ENCODE measurements around the gene FAM177B. TPM values are rescaled to one million over a fixed set of nuclear protein-coding genes. Genes with fewer than 3 reads are reported as not detected.

Gene FAM177B
- total RNA-seq, 4 donors from 2014 or later: 1.0 to 22.7 TPM; not detected in 2

DNA sequence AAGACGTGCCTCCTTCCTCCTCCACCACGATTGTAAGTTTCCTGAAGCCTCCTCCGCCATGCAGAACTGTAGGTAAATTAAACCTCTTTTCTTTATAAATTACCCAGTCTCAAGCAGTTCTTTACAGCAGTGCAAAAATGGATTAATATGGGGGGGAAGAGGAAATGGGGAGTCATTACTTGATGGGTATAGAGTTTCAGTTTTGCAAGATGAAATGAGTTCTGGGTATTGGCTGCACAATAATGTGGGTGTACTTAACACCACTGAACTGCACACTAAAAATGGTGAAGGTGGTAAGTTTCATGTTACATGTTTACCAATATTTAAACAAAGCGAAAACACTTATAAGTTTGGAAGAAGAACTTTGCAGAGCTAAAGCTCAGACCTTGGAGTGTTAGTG, 53.5 kb downstream of the FAM177B start:
- 82 to 90% methylated on average over 4 of the region's 4 CpGs for WGBS, 2 donors

DNA sequence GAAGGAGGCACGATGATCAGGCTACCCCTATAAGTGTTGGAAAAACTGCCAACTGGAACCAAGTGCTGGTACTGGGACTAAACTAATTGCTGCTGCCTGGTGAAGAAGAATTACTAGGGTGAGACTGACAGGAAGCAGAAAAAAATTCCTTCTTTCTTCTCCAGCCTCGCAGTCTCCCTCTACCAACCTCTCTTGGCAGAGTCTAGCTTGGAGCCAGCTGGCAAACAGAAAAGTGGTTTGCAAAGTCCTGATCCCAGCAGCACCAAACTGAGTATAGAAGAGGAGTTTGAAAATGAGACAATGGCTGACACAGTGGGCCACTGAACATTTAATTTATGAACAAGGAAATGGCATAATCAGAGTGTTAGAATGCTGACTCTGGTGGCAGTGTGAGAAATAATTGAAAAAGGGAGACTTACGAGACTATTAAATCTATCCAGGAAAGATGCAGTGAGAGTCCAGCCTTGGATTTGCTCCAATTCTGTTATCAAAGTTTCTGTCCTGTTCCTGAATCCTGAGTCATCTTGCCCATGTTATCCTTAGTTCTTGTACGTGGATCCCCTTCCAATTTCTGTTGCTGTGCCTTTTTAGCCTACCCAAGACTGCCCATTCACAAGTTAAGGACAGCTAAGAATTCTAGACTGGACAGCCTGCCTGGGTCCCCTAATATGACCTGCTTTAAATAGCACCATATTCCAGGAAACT, 54.2 kb downstream of the FAM177B start:
- TF ChIP-seq EP300 (IDR thresholded peaks at IDR 0.05): no peak
- TF ChIP-seq POLR2A (IDR thresholded peaks at IDR 0.05): no peak
- TF ChIP-seq, protein P1, sequence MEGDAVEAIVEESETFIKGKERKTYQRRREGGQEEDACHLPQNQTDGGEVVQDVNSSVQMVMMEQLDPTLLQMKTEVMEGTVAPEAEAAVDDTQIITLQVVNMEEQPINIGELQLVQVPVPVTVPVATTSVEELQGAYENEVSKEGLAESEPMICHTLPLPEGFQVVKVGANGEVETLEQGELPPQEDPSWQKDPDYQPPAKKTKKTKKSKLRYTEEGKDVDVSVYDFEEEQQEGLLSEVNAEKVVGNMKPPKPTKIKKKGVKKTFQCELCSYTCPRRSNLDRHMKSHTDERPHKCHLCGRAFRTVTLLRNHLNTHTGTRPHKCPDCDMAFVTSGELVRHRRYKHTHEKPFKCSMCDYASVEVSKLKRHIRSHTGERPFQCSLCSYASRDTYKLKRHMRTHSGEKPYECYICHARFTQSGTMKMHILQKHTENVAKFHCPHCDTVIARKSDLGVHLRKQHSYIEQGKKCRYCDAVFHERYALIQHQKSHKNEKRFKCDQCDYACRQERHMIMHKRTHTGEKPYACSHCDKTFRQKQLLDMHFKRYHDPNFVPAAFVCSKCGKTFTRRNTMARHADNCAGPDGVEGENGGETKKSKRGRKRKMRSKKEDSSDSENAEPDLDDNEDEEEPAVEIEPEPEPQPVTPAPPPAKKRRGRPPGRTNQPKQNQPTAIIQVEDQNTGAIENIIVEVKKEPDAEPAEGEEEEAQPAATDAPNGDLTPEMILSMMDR (IDR thresholded peaks at IDR 0.05): no peak
- H3K4me1 ChIP-seq: peaks cover 0 to 20% (median 0%) of the 10 kb centered on the region in 4 donors
- WGBS, 2 donors: 55 to 56% methylated on average over 4 of the region's 4 CpGs

More for the DNA sequence above, 53.5 kb downstream of the FAM177B start:
- Histone ChIP-seq H3K9me3 (no peaks in the 10 kb centered on the region), H3K27ac (no peak overlapping the region), H3K27me3 (no peaks in the 10 kb centered on the region), H3K4me3 (no peak overlapping the region), H3K4me1 (peaks cover 0 to 24% (median 0%) of the 10 kb centered on the region in 4 donors), H3K36me3 (no peaks in the 10 kb centered on the region)
- no peak for TF ChIP-seq EP300 (IDR thresholded peaks at IDR 0.05)
- TF ChIP-seq POLR2A (IDR thresholded peaks at IDR 0.05): no peak
- TF ChIP-seq, protein P1 (IDR thresholded peaks at IDR 0.05): no peak
- no peak for DNase-seq (ENCODE audit: low spot score in 2 of 2)

DNA sequence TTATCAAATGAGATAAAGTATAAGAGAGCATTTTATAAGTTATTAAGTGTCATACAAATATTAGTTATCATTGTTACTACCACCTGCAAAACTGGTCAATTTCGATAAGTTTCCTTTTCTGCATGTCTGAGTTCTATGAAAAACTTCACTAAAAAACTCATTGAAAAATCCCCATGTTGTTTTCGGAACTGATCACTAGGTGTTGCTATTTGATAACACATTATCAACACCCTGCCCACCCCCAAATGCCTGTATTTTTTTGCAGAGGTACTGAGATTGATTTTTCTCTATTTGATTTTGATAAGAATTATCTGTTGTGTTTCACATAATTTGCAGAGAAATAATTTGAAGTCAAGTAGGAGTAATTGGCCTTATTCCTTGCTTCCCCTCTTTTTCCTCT, 55.7 kb downstream of the FAM177B start:
- Histone ChIP-seq H3K4me1 (peaks cover 0 to 13% (median 0%) of the 10 kb centered on the region in 4 donors), H3K27me3 (no peaks in the 10 kb centered on the region), H3K9me3 (no peaks in the 10 kb centered on the region), H3K4me3 (no peak overlapping the region), H3K27ac (no peak overlapping the region), H3K36me3 (no peaks in the 10 kb centered on the region)
- no peak for DNase-seq (ENCODE audit: low spot score in 2 of 2)
- no peak for TF ChIP-seq EP300 (IDR thresholded peaks at IDR 0.05)
- TF ChIP-seq, protein P1 (IDR thresholded peaks at IDR 0.05): peak; percentile 38 to 85 (median 53)
- no peak for TF ChIP-seq POLR2A (IDR thresholded peaks at IDR 0.05)
- 8 to 11% methylated on average over 2 of the region's 2 CpGs for WGBS, 2 donors

More for the DNA sequence above, 54.2 kb downstream of the FAM177B start:
- H3K9me3 ChIP-seq: no peaks in the 10 kb centered on the region
- H3K27ac ChIP-seq: no peak overlapping the region
- H3K4me3 ChIP-seq: no peak overlapping the region
- no peaks in the 10 kb centered on the region for H3K27me3 ChIP-seq
- DNase-seq (ENCODE audit: low spot score in 2 of 2): no peak
- no peaks in the 10 kb centered on the region for H3K36me3 ChIP-seq

DNA sequence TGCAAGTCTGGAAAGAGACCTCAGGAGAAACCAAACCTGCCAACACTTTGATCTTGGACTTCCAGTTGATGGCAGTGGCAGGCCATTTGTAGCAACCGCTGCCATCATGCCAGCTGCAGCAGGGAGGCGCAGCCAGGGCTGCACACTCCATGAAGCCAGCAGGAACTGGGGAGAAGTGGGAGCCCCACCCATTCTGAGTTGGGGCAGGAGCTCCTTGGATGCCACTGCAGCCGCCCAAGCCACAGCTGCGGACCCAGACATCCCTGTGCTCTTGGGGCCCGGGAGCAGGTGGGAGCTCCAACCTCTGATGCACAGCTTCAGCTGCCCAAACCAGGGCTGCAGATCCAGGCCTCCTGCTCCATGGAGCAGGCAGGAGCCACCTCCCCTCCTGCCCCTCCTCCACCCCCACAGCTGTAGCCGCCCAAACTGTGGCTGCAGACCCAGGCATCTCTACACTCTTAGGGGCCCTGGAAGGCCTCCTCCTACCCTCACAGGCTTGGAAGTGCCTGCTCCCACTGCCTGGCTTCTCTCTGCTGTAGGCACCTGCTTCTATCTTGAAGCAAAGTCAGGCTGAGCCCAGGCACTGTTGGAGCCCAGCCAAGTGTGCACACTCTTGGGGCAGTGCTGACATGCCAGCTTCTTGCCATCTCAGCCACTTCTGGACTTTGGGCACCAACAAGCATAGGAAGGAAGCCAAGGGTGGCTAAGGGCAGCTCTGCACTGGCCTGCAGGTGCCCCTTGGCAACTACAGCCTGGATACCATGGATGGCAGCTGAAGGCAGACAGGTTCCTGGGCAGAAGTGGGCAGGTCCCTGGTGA, 57.9 kb downstream of the FAM177B start:
- WGBS, 2 donors: 76 to 89% methylated on average over 5 to 6 of the region's 6 CpGs

More for the DNA sequence above, 57.9 kb downstream of the FAM177B start:
- no peaks in the 10 kb centered on the region for H3K36me3 ChIP-seq
- H3K27me3 ChIP-seq: no peaks in the 10 kb centered on the region
- no peak overlapping the region for H3K27ac ChIP-seq
- H3K4me1 ChIP-seq: peaks cover 0 to 9% (median 0%) of the 10 kb centered on the region in 4 donors
- DNase-seq (ENCODE audit: low spot score in 2 of 2): no peak
- no peak overlapping the region for H3K4me3 ChIP-seq
- TF ChIP-seq, protein P1 (IDR thresholded peaks at IDR 0.05): peak in 2 of 5 experiments; percentile 7 to 18
- no peak for TF ChIP-seq EP300 (IDR thresholded peaks at IDR 0.05)
- no peaks in the 10 kb centered on the region for H3K9me3 ChIP-seq
